ENCODE measurements around the gene IL1F10. TPM values are rescaled to one million over a fixed set of nuclear protein-coding genes. Genes with fewer than 3 reads are reported as not detected.
A peak's percentile ranks its signal among the peaks of the same experiment; 100 is the strongest.

Gene IL1F10
- total RNA-seq, 4 donors from 2014 or later = 8.3 to 41.6 (median 20.1) TPM

- peak; percentile 7 to 67 for DNase-seq (ENCODE audit: low spot score in 2 of 2)
- TF ChIP-seq CTCF (IDR thresholded peaks at IDR 0.05) (no peak), POLR2A (IDR thresholded peaks at IDR 0.05) (no peak)
- intact Hi-C loops (cut with DNase I; ENCODE audit: low total_unique reads) = no loop called here
- H3K4me3 ChIP-seq (ENCODE audit: low read depth, poor library complexity, severe bottlenecking) = no peak within 1 kb of the TSS
- 73 to 74% methylated on average over 15 of the region's 15 CpGs for WGBS, 2 donors
These were observed 8.5 kb upstream of the IL1F10 start, which contains the start of gene IL36RN for GRCh38 chr2:113058998-113059960. TSS of gene IL36RN (plus strand) at chr2:113059198. CDS start at chr2:113059439, 241 bp downstream.

- no peak overlapping the region for H3K4me3 ChIP-seq (ENCODE audit: low read depth, poor library complexity, severe bottlenecking)
- WGBS, 2 donors = 65 to 68% methylated on average over 4 of the region's 4 CpGs
- peak; percentile 4 to 31 for DNase-seq (ENCODE audit: low spot score in 2 of 2)
- intact Hi-C loops (cut with DNase I; ENCODE audit: low total_unique reads) = no loop called here
- TF ChIP-seq POLR2A (IDR thresholded peaks at IDR 0.05) (no peak), CTCF (IDR thresholded peaks at IDR 0.05) (no peak)
These were observed 7.4 kb upstream of the IL1F10 start for GRCh38 chr2:113060396-113060795.

- peak in 1 of 2 donors; percentile 20 for DNase-seq (ENCODE audit: low spot score in 2 of 2)
- intact Hi-C loops (cut with DNase I; ENCODE audit: low total_unique reads) = no loop called here
- no peak overlapping the region for H3K4me3 ChIP-seq (ENCODE audit: low read depth, poor library complexity, severe bottlenecking)
- 26 to 71% methylated on average over 1 of the region's 1 CpG for WGBS, 2 donors
- TF ChIP-seq CTCF (IDR thresholded peaks at IDR 0.05) (no peak), POLR2A (IDR thresholded peaks at IDR 0.05) (no peak)
These were observed 7.0 kb upstream of the IL1F10 start for GRCh38 chr2:113060796-113061195.

- WGBS, 2 donors = 65 to 79% methylated on average over 2 of the region's 2 CpGs
- TF ChIP-seq POLR2A (IDR thresholded peaks at IDR 0.05) (no peak), CTCF (IDR thresholded peaks at IDR 0.05) (no peak)
- H3K4me3 ChIP-seq (ENCODE audit: low read depth, poor library complexity, severe bottlenecking) = no peak overlapping the region
- intact Hi-C loops (cut with DNase I; ENCODE audit: low total_unique reads) = no loop called here
- peak in 1 of 2 donors; percentile 15 for DNase-seq (ENCODE audit: low spot score in 2 of 2)
These were observed 6.5 kb upstream of the IL1F10 start for GRCh38 chr2:113061241-113061640.

- TF ChIP-seq CTCF (IDR thresholded peaks at IDR 0.05) = no peak
- no peak for TF ChIP-seq POLR2A (IDR thresholded peaks at IDR 0.05)
- 87 to 89% methylated on average over 12 to 18 of the region's 18 CpGs for WGBS, 2 donors
- intact Hi-C loops (cut with DNase I; ENCODE audit: low total_unique reads) = no loop called here
- no peak overlapping the region for H3K4me3 ChIP-seq (ENCODE audit: low read depth, poor library complexity, severe bottlenecking)
- peak; percentile 5 to 75 for DNase-seq (ENCODE audit: low spot score in 2 of 2)
These were observed 5.6 kb upstream of the IL1F10 start for GRCh38 chr2:113061896-113062770.

All from lower leg skin (tissue), 4 donors.